Osteocyte (in vitro differentiated cells): ENCODE data around the gene MBNL1. TPM values are rescaled to one million over a fixed set of nuclear protein-coding genes. Genes with fewer than 3 reads are reported as not detected.

Experiments used
- DNase-seq: peaks from one replicate; pipeline ENCODE4 v3.0.0; 2021; ENCODE audit warnings: mixed read lengths; ENCODE audit not compliant: unreplicated experiment; ENCODE audit errors: extremely low spot score
- H3K27ac Mint-ChIP-seq: one replicate; pipeline ENCODE4 v1.8.0; 2021; ENCODE audit warnings: mild to moderate bottlenecking, mixed read lengths; ENCODE audit not compliant: unreplicated experiment
- H3K27me3 Mint-ChIP-seq: one replicate; pipeline ENCODE4 v1.8.0; 2021; ENCODE audit warnings: mixed read lengths; ENCODE audit not compliant: unreplicated experiment
- H3K36me3 Mint-ChIP-seq: one replicate; pipeline ENCODE4 v1.8.0; 2021; ENCODE audit warnings: mixed read lengths; ENCODE audit not compliant: unreplicated experiment
- H3K4me1 Mint-ChIP-seq: one replicate; pipeline ENCODE4 v1.8.0; 2021; ENCODE audit warnings: mixed read lengths; ENCODE audit not compliant: unreplicated experiment
- H3K4me3 Mint-ChIP-seq: one replicate; pipeline ENCODE4 v1.8.0; 2021; ENCODE audit warnings: mild to moderate bottlenecking, moderate library complexity, mixed read lengths; ENCODE audit not compliant: unreplicated experiment
- H3K9me3 Mint-ChIP-seq: one replicate; pipeline ENCODE4 v1.8.0; 2021; ENCODE audit warnings: mixed read lengths; ENCODE audit not compliant: unreplicated experiment
- total RNA-seq: library from RNA; stranded (reverse); gene quantifications from 2 replicates; pipeline ENCODE4 v1.2.1, GENCODE V29; 2021
- TF ChIP-seq, protein P1 (sequence below): fragments of 200-600 bp; sonication (generic); IDR thresholded peaks from 2 replicates; pipeline ENCODE4 v1.5.0; 2021; ENCODE audit warnings: antibody characterized with exemption, mild to moderate bottlenecking, moderate library complexity

The MBNL1 gene
- total RNA-seq, 1 donor from 2014 or later = 166 TPM

DNA sequence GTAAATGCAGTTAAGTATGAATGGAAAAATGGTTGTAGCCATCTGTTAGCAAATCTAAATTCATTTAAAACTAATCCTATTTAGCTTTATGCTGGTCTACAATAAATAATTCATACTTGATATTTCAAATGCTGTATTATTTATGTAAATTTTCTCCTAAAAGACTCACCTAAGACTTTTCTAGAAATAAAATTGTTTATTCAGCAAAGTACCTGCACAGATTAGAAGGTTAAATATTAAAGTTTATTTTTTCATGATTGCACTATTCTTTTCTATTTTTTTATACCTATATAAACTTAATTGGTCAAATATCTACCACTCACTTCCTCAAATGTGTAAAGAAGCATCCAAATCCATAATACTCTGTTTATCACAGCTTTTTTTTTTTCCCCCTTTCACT is 45.2 kb downstream of the MBNL1 start:
- H3K27ac Mint-ChIP-seq = no peak overlapping the region
- no peaks in the 10 kb centered on the region for H3K9me3 Mint-ChIP-seq
- peaks cover 43% of the 10 kb centered on the region for H3K4me1 Mint-ChIP-seq
- H3K36me3 Mint-ChIP-seq = peaks cover 13% of the 10 kb centered on the region
- no peak for DNase-seq
- TF ChIP-seq, protein P1, sequence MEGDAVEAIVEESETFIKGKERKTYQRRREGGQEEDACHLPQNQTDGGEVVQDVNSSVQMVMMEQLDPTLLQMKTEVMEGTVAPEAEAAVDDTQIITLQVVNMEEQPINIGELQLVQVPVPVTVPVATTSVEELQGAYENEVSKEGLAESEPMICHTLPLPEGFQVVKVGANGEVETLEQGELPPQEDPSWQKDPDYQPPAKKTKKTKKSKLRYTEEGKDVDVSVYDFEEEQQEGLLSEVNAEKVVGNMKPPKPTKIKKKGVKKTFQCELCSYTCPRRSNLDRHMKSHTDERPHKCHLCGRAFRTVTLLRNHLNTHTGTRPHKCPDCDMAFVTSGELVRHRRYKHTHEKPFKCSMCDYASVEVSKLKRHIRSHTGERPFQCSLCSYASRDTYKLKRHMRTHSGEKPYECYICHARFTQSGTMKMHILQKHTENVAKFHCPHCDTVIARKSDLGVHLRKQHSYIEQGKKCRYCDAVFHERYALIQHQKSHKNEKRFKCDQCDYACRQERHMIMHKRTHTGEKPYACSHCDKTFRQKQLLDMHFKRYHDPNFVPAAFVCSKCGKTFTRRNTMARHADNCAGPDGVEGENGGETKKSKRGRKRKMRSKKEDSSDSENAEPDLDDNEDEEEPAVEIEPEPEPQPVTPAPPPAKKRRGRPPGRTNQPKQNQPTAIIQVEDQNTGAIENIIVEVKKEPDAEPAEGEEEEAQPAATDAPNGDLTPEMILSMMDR = no peak
- no peaks in the 10 kb centered on the region for H3K27me3 Mint-ChIP-seq
- no peak overlapping the region for H3K4me3 Mint-ChIP-seq

DNA sequence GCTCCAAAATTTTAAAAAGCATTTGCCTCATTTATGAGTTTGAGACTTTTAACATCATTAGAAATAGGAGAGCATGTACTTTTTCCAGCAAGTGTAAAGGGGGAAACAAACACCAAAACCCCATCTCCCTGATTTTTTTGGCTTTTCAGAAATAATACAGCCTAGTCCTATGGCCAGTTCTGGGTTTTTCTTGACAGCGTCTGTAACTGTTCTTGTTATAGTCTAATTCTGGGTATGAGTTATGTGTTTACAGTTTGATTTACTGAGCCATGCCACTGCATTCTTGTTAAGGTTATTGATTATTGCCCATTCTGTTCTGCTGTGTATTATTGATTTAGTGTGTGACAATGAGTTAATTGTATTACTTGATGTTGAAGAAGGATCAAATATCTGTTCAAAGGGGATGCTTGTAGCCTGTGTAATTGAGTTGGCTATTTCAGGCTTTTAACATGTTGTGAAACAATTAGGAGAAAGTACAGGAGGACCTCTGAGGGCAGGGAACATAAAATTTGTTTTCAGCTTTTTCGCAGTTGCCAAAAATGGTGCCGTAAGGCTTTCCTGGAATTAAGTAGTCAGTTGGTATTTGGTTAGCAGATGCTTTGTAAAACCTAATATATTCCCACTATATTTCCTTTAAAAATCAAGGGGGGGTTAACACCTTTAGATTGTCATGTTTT is 46.1 kb downstream of the MBNL1 start:
- Mint-ChIP-seq H3K9me3 (no peaks in the 10 kb centered on the region), H3K4me3 (no peak overlapping the region), H3K4me1 (peaks cover 44% of the 10 kb centered on the region), H3K27me3 (no peaks in the 10 kb centered on the region), H3K36me3 (peaks cover 14% of the 10 kb centered on the region), H3K27ac (peak overlapping the region; percentile 56)
- DNase-seq = no peak
- TF ChIP-seq, protein P1 = no peak

DNA sequence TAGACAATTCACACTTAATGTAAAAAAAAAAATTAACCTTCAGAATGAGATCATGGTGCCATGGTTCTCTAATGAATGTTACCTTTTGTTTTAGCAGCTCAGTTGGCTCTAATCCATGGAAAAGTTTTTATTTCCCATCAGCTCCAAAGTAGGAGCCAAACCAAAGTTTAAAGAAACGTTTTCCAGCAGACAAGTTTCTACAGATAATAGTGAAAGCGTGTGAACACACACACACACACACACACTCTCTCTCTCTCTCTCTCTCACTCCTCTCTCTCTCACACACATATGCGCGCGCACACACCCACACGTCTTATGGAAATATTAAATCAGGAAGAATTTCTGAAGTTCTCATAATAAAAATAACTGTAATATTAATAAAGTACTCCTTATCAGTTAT is 46.9 kb downstream of the MBNL1 start:
- Mint-ChIP-seq H3K4me1 (peaks cover 52% of the 10 kb centered on the region), H3K27ac (peak overlapping the region; percentile 61), H3K36me3 (peaks cover 17% of the 10 kb centered on the region)

DNA sequence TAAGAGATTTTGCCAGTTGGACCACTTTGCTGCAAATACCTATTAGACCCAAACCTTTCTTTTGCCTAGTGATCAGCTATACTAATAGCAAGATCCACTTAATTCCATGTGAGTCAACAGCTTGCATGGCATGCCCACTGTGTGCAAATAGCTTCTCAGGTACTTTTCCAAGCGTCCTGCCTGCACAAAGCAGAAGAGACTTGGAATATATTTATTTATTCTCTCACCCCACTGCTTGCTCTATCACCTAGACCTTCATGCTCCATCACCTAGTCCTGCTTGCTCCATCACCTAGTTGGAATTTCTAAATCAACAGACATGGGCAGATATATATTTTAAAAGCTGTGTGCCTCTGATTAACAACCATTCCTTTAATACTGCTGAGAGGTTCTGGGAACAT is 47.6 kb downstream of the MBNL1 start:
- Mint-ChIP-seq H3K36me3 (peaks cover 19% of the 10 kb centered on the region), H3K27ac (peak overlapping the region; percentile 41), H3K4me3 (no peak overlapping the region), H3K4me1 (peaks cover 58% of the 10 kb centered on the region), H3K9me3 (no peaks in the 10 kb centered on the region), H3K27me3 (no peaks in the 10 kb centered on the region)
- TF ChIP-seq, protein P1 = no peak
- no peak for DNase-seq

More for the DNA sequence above, 46.9 kb downstream of the MBNL1 start:
- Mint-ChIP-seq H3K4me3 (no peak overlapping the region), H3K9me3 (no peaks in the 10 kb centered on the region), H3K27me3 (no peaks in the 10 kb centered on the region)
- no peak for DNase-seq
- TF ChIP-seq, protein P1 = no peak

DNA sequence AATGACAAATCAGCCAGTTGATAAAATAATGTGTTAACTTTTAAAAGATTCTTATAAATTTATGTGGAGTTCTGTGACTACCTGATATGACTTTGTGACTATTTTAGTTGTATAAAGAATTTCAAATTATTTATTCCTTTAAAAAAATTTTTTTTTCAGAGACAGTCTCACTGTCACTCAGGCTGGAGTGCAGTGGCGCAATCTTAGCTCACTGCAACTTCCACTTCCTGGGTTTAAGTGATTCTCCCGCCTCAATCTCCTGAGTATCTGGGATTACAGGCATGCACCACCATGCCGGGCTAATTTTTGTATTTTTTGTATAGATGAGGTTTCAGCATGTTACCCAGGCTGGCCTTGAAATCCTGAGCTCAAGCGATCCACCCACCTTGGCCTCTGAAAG is 48.5 kb downstream of the MBNL1 start:
- DNase-seq = no peak
- H3K4me3 Mint-ChIP-seq = no peak overlapping the region
- peaks cover 19% of the 10 kb centered on the region for H3K36me3 Mint-ChIP-seq
- TF ChIP-seq, protein P1 = no peak
- H3K27ac Mint-ChIP-seq = peak overlapping the region; percentile 71
- peaks cover 64% of the 10 kb centered on the region for H3K4me1 Mint-ChIP-seq
- H3K27me3 Mint-ChIP-seq = no peaks in the 10 kb centered on the region
- H3K9me3 Mint-ChIP-seq = no peaks in the 10 kb centered on the region
